OCI-LY1 (cell line): ENCODE results near the gene RAB11FIP4.

Experiments
- EZH2 ChIP-seq: fragments of 200-600 bp; sonication (generic), shearing (Covaris generic); IDR thresholded peaks from 2 replicates; pipeline ENCODE4 v1.8.0; 2017; ENCODE audit warnings: borderline replicate concordance, mixed run types, mild to moderate bottlenecking, antibody characterized with exemption, low read length, moderate library complexity, mixed read lengths
- TF ChIP-seq, protein P1 (sequence below): fragments of 200-600 bp; sonication (generic), shearing (Covaris generic); IDR thresholded peaks from 2 replicates; pipeline ENCODE4 v1.5.1; 2017; ENCODE audit warnings: mild to moderate bottlenecking, antibody characterized with exemption, low read length, moderate library complexity, mixed read lengths

DNA sequence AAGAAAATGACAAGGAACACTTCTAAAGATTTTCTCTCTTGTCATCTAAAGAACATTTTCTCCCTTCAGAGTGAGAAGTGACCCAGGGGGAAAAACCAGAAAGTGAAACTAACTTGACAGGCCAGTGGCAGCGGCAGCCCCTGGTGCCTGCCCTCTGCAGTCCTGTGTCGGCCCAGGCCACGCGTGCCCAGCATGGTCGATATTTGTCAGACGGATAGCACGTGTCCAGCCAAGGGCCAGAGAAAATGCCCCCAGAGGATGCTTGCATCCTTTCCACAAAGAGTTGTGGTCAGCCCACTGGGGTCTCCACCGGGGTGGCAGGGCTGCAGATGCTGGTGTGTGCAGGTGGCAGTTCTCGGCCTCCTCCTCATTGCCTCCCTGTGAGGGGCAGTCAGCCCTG is 176.6 kb downstream of the RAB11FIP4 start:
- TF ChIP-seq, protein P1, sequence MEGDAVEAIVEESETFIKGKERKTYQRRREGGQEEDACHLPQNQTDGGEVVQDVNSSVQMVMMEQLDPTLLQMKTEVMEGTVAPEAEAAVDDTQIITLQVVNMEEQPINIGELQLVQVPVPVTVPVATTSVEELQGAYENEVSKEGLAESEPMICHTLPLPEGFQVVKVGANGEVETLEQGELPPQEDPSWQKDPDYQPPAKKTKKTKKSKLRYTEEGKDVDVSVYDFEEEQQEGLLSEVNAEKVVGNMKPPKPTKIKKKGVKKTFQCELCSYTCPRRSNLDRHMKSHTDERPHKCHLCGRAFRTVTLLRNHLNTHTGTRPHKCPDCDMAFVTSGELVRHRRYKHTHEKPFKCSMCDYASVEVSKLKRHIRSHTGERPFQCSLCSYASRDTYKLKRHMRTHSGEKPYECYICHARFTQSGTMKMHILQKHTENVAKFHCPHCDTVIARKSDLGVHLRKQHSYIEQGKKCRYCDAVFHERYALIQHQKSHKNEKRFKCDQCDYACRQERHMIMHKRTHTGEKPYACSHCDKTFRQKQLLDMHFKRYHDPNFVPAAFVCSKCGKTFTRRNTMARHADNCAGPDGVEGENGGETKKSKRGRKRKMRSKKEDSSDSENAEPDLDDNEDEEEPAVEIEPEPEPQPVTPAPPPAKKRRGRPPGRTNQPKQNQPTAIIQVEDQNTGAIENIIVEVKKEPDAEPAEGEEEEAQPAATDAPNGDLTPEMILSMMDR: no peak
- no peak for TF ChIP-seq EZH2
